Activated B cell treated with CpG ODN at 0.5 μM for 24 hours (primary cell): ENCODE measurements around the gene PRKAR1B. TPM values are rescaled to one million over a fixed set of nuclear protein-coding genes. Genes with fewer than 3 reads are reported as not detected.

Experiments
- ATAC-seq: fragments of 200-7000 bp; cut with Tn5 transposase; one replicate; pipeline ENCODE4 v1.10.0; 2021; ENCODE audit warnings: low read depth, mild to moderate bottlenecking, moderate library complexity
- CTCF ChIA-PET: fragments of 350-600 bp; sonication (Branson Sonifier 250); formaldehyde crosslinking; loops from one replicate; lab custom pipeline; 2021; ENCODE audit warnings: antibody characterized with exemption; lab: Charles Lee
- POLR2A ChIA-PET: fragments of 350-600 bp; sonication (Branson Sonifier 250); formaldehyde crosslinking; loops from one replicate; lab custom pipeline; 2021; ENCODE audit warnings: antibody characterized with exemption; lab: Charles Lee
- DNase-seq: peaks from one replicate; pipeline ENCODE4 v3.0.0; 2022
- H3K27ac Mint-ChIP-seq: one replicate; pipeline ENCODE4 v1.8.0; 2020; ENCODE audit warnings: mixed read lengths
- H3K27me3 Mint-ChIP-seq: one replicate; pipeline ENCODE4 v1.8.0; 2021; ENCODE audit warnings: mixed read lengths
- H3K36me3 Mint-ChIP-seq: one replicate; pipeline ENCODE4 v1.8.0; 2021; ENCODE audit warnings: low read depth, mixed read lengths
- H3K4me1 Mint-ChIP-seq: one replicate; pipeline ENCODE4 v1.8.0; 2021; ENCODE audit warnings: mixed read lengths
- H3K4me3 Mint-ChIP-seq: one replicate; pipeline ENCODE4 v1.8.0; 2020; ENCODE audit warnings: mild to moderate bottlenecking, mixed read lengths
- H3K9me3 Mint-ChIP-seq: one replicate; pipeline ENCODE4 v1.8.0; 2020; ENCODE audit warnings: mixed read lengths
- CTCF ChIP-seq: fragments of 200-600 bp; IDR thresholded peaks from one replicate; pipeline ENCODE4 v1.8.0; 2022; ENCODE audit warnings: antibody characterized with exemption, mild to moderate bottlenecking
- intact Hi-C: fragments of 100-400 bp; cut with micrococcal nuclease; formaldehyde crosslinking; loops from one replicate; pipeline ENCODE4 v1.15.1; 2024
- total RNA-seq: library from RNA; stranded (reverse); gene quantifications from 2 replicates; pipeline ENCODE4 v1.2.3, GENCODE V29; 2022

PRKAR1B gene
- total RNA-seq, 1 donor from 2014 or later: 17.5 TPM

- DNase-seq: no peak
- intact Hi-C loops: no loop called here
- Mint-ChIP-seq H3K4me1 (no peaks in the 10 kb centered on the region), H3K4me3 (no peak overlapping the region), H3K36me3 (no peaks in the 10 kb centered on the region), H3K27ac (no peak overlapping the region), H3K9me3 (no peaks in the 10 kb centered on the region), H3K27me3 (no peaks in the 10 kb centered on the region)
- TF ChIP-seq CTCF: no peak
- ChIA-PET POLR2A (no interaction called here), CTCF (no interaction called here)
- no peak for ATAC-seq
These were observed 169.6 kb downstream of the PRKAR1B start for GRCh38 chr7:557558-557881.

GRCh38 chr7:556837-557557 is 170.1 kb downstream of the PRKAR1B start:
- intact Hi-C loops: no loop called here
- ChIA-PET CTCF (no interaction called here), POLR2A (no interaction called here)
- no peak for ATAC-seq
- TF ChIP-seq CTCF: no peak
- no peak overlapping the region for H3K4me3 Mint-ChIP-seq
- H3K4me1 Mint-ChIP-seq: no peaks in the 10 kb centered on the region
- no peaks in the 10 kb centered on the region for H3K27me3 Mint-ChIP-seq
- H3K36me3 Mint-ChIP-seq: no peaks in the 10 kb centered on the region
- no peak overlapping the region for H3K27ac Mint-ChIP-seq
- no peaks in the 10 kb centered on the region for H3K9me3 Mint-ChIP-seq
- DNase-seq: no peak

- ChIA-PET POLR2A (no interaction called here), CTCF (no interaction called here)
- DNase-seq (no peak), ATAC-seq (no peak)
- no peak overlapping the region for H3K27ac Mint-ChIP-seq
- no peaks in the 10 kb centered on the region for H3K9me3 Mint-ChIP-seq
- H3K36me3 Mint-ChIP-seq: no peaks in the 10 kb centered on the region
- no peaks in the 10 kb centered on the region for H3K27me3 Mint-ChIP-seq
- no peak overlapping the region for H3K4me3 Mint-ChIP-seq
- TF ChIP-seq CTCF: no peak
- intact Hi-C loops: no loop called here
- no peaks in the 10 kb centered on the region for H3K4me1 Mint-ChIP-seq
These were observed 170.7 kb downstream of the PRKAR1B start for GRCh38 chr7:556291-556826.

GRCh38 chr7:555551-556160 is 171.4 kb downstream of the PRKAR1B start:
- H3K27me3 Mint-ChIP-seq: no peaks in the 10 kb centered on the region
- no peaks in the 10 kb centered on the region for H3K36me3 Mint-ChIP-seq
- intact Hi-C loops: no loop called here
- no peak overlapping the region for H3K4me3 Mint-ChIP-seq
- no peak overlapping the region for H3K27ac Mint-ChIP-seq
- H3K9me3 Mint-ChIP-seq: no peaks in the 10 kb centered on the region
- no peak for DNase-seq
- no peak for ATAC-seq
- ChIA-PET CTCF (no interaction called here), POLR2A (no interaction called here)
- H3K4me1 Mint-ChIP-seq: no peaks in the 10 kb centered on the region
- no peak for TF ChIP-seq CTCF

- H3K36me3 Mint-ChIP-seq: no peaks in the 10 kb centered on the region
- DNase-seq (no peak), ATAC-seq (no peak)
- H3K4me3 Mint-ChIP-seq: no peak overlapping the region
- no peaks in the 10 kb centered on the region for H3K9me3 Mint-ChIP-seq
- H3K4me1 Mint-ChIP-seq: no peaks in the 10 kb centered on the region
- ChIA-PET CTCF (no interaction called here), POLR2A (no interaction called here)
- H3K27me3 Mint-ChIP-seq: no peaks in the 10 kb centered on the region
- no peak for TF ChIP-seq CTCF
- intact Hi-C loops: no loop called here
- H3K27ac Mint-ChIP-seq: no peak overlapping the region
These were observed 173.4 kb downstream of the PRKAR1B start for GRCh38 chr7:553636-554111.
